ENCODE results near the gene LZTS2. TPM values are rescaled to one million over a fixed set of nuclear protein-coding genes. Genes with fewer than 3 reads are reported as not detected.

LZTS2 gene
- total and polyA plus RNA-seq, 2 experiments from 2014 or later, result 27.6 to 88.3 TPM

DNA sequence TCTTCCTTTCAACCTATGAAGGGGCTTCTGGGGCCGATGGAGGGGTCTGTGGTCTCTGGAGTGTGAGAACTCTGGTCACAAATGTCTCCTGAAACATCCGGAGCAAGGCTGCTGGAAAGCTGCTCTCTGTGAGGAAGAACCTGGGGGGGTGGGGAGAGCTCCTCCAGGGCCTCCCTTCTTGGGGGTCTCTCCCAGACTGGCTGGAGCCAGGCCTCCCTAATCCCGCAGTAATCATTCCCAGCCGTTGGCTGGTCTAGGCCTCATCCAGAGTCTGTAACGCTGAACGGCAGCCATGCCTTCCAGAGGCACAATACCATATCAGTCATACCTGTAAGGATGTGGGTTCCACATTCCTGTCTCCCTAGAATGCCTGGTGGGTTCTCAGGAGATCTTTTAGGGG lies 4.4 kb upstream of the LZTS2 start:
- Histone ChIP-seq H3K4me3 (no peak overlapping the region), H3F3A (replicated peaks; ENCODE audit: low read depth) (peaks cover 36% of the 10 kb centered on the region), H3K4me2 (no peak overlapping the region), H3K27me3 (ENCODE audit: insufficient read depth) (no peaks in the 10 kb centered on the region), H4K20me1 (replicated peaks; ENCODE audit: insufficient read depth) (peaks cover 6% of the 10 kb centered on the region), H3K79me2 (replicated peaks; ENCODE audit: insufficient read depth) (peaks cover 12% of the 10 kb centered on the region), H3K27ac (ENCODE audit: low read depth) (no peak overlapping the region), H3K4me1 (ENCODE audit: insufficient read depth) (peaks cover 24% of the 10 kb centered on the region), H2AFZ (no peak overlapping the region), H3K9me2 (ENCODE audit: insufficient read depth) (no peaks in the 10 kb centered on the region), H3K36me3 (ENCODE audit: insufficient read depth) (peaks cover 30% of the 10 kb centered on the region)
- H3K36me3 Mint-ChIP-seq (ENCODE audit: low read depth), result peaks cover 40% of the 10 kb centered on the region
- no peak for ATAC-seq
- peaks cover 32% of the 10 kb centered on the region for H3K4me1 Mint-ChIP-seq
- no peak for TF ChIP-seq CREB1 (CRISPR knock-in tag; IDR thresholded peaks at IDR 0.05; ENCODE audit: low read depth)
- TF ChIP-seq EZH2 (IDR thresholded peaks at IDR 0.05; ENCODE audit: low read depth, unreplicated experiment), result no peak
- no peak for TF ChIP-seq EZH2phosphoT487 (IDR thresholded peaks at IDR 0.05; ENCODE audit: unreplicated experiment)
- TF ChIP-seq ZNF331 (CRISPR knock-in tag; IDR thresholded peaks at IDR 0.05; ENCODE audit: low read depth), result no peak
- TF ChIP-seq POLR2AphosphoS5 (IDR thresholded peaks at IDR 0.05; ENCODE audit: low read depth), result no peak
- TF ChIP-seq, protein P1, sequence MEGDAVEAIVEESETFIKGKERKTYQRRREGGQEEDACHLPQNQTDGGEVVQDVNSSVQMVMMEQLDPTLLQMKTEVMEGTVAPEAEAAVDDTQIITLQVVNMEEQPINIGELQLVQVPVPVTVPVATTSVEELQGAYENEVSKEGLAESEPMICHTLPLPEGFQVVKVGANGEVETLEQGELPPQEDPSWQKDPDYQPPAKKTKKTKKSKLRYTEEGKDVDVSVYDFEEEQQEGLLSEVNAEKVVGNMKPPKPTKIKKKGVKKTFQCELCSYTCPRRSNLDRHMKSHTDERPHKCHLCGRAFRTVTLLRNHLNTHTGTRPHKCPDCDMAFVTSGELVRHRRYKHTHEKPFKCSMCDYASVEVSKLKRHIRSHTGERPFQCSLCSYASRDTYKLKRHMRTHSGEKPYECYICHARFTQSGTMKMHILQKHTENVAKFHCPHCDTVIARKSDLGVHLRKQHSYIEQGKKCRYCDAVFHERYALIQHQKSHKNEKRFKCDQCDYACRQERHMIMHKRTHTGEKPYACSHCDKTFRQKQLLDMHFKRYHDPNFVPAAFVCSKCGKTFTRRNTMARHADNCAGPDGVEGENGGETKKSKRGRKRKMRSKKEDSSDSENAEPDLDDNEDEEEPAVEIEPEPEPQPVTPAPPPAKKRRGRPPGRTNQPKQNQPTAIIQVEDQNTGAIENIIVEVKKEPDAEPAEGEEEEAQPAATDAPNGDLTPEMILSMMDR (conservative IDR thresholded peaks at IDR 0.05; ENCODE audit: low read depth in 2 of 2), result no peak
- H3K27ac Mint-ChIP-seq, result peak overlapping the region; percentile 8
- H3K9me3 Mint-ChIP-seq, result no peaks in the 10 kb centered on the region
- H3K4me3 Mint-ChIP-seq, result no peak overlapping the region
- no peak for DNase-seq (ENCODE audit: low spot score)
- peaks cover 23% of the 10 kb centered on the region for H3K27me3 Mint-ChIP-seq (ENCODE audit: insufficient read depth, low read depth, poor library complexity)

DNA sequence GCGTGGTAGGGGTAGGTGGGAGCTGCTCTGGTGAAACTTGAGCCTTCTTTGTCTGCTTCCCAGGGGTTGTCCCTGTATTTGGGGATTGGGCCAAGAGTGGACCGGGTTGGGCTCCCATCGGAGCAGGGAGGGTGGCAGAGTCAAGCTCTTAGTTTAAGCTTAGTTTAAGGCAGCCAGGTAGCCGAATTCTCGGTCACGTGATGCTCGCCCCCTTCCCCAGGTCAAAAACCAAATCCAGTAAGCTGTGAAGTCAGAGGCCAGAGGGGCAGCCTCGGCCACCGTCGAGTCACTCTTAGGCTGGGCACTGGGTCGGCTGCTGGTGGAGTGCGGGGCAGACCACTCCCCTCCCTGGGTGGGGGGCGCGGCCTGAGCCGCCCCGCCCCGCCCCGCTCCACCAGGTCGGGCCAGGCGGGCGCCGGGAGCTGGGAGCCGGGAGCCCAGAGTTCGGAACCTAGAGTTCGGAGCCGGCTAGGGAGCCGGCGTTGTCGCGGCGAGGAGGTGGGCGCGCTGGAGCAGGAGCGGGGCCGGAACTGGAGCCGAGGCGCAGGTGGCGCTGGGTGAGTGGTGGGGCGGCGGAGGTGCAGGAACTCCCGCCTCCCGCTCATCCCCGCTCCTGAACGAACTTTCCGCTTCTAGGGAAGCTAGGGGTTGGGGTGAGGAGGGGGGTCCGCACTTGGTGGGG lies 2.8 kb upstream of the LZTS2 start:
- Histone ChIP-seq H3K9me2 (ENCODE audit: insufficient read depth) (no peaks in the 10 kb centered on the region), H2AFZ (peak overlapping the region; percentile 90), H3K4me3 (peak overlapping the region; percentile 90), H3K4me1 (ENCODE audit: insufficient read depth) (peaks cover 36% of the 10 kb centered on the region), H3K36me3 (ENCODE audit: insufficient read depth) (peaks cover 16% of the 10 kb centered on the region), H3K27me3 (ENCODE audit: insufficient read depth) (no peaks in the 10 kb centered on the region), H3F3A (replicated peaks; ENCODE audit: low read depth) (peaks cover 30% of the 10 kb centered on the region), H3K79me2 (replicated peaks; ENCODE audit: insufficient read depth) (peaks cover 21% of the 10 kb centered on the region), H4K20me1 (replicated peaks; ENCODE audit: insufficient read depth) (no peaks in the 10 kb centered on the region; the same call in 1 of the 2 replicates), H3K27ac (ENCODE audit: low read depth) (peak overlapping the region; percentile 95), H3K4me2 (peak overlapping the region; percentile 97)
- peaks cover 28% of the 10 kb centered on the region for H3K27me3 Mint-ChIP-seq (ENCODE audit: insufficient read depth, low read depth, poor library complexity)
- peaks cover 42% of the 10 kb centered on the region for H3K4me1 Mint-ChIP-seq
- DNase-seq (ENCODE audit: low spot score) (peak; percentile 86), ATAC-seq (peak; percentile 56)
- no peak for TF ChIP-seq ZNF331 (CRISPR knock-in tag; IDR thresholded peaks at IDR 0.05; ENCODE audit: low read depth)
- TF ChIP-seq POLR2AphosphoS5 (IDR thresholded peaks at IDR 0.05; ENCODE audit: low read depth), result peak; percentile 67; the same call in 1 of the 2 replicates
- TF ChIP-seq ZNF114 (CRISPR knock-in tag; IDR thresholded peaks at IDR 0.05), result no peak
- H3K27ac Mint-ChIP-seq, result peak overlapping the region; percentile 96
- H3K36me3 Mint-ChIP-seq (ENCODE audit: low read depth), result peaks cover 29% of the 10 kb centered on the region
- H3K9me3 Mint-ChIP-seq, result no peaks in the 10 kb centered on the region; the same call in 2 of the 3 replicates
- H3K4me3 Mint-ChIP-seq, result peak overlapping the region; percentile 76
